Measurements from ENCODE around the gene TOLLIP.
"Not testable (repeated sequence)": the region's sequence is repeated elsewhere in the genome, so short reads cannot be mapped to it uniquely, and the experiment has no call there.

TOLLIP gene

DNA sequence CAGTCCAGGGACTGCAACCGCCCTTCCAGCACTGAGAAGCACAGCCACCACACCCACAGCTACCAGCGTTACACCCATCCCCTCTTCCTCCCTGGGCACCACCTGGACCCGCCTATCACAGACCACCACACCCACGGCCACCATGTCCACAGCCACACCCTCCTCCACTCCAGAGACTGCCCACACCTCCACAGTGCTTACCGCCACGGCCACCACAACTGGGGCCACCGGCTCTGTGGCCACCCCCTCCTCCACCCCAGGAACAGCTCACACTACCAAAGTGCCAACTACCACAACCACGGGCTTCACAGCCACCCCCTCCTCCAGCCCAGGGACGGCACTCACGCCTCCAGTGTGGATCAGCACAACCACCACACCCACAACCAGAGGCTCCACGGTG lies 66.7 kb downstream of the TOLLIP start:
- not testable (repeated sequence) for DNase-seq

DNA sequence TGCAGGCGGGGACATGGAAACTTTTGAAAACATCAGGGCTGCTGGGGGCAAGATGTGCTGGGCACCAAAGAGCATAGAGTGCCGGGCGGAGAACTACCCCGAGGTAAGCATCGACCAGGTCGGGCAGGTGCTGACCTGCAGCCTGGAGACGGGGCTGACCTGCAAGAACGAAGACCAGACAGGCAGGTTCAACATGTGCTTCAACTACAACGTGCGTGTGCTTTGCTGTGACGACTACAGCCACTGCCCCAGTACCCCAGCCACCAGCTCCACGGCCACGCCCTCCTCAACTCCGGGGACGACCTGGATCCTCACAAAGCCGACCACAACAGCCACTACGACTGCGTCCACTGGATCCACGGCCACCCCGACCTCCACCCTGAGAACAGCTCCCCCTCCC lies 67.1 kb downstream of the TOLLIP start:
- no peak for DNase-seq

DNA sequence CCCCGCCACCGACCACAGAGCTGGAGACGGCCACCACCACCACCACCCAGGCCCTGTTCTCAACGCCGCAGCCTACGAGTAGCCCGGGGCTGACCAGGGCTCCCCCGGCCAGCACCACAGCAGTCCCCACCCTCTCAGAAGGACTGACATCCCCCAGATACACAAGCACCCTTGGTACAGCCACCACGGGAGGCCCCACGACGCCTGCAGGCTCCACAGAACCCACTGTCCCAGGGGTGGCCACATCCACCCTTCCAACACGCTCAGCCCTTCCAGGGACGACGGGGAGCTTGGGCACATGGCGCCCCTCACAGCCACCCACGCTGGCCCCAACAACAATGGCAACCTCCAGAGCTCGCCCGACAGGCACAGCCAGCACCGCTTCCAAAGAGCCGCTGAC lies 67.7 kb downstream of the TOLLIP start:
- no peak for DNase-seq

DNA sequence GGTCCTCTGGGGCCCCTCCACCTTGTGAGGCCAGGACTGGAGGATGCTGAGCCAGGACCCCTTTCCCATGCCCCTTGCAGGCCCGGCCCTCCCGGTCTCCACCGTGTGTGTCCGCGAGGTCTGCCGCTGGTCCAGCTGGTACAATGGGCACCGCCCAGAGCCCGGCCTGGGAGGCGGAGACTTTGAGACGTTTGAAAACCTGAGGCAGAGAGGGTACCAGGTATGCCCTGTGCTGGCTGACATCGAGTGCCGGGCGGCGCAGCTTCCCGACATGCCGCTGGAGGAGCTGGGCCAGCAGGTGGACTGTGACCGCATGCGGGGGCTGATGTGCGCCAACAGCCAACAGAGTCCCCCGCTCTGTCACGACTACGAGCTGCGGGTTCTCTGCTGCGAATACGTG lies 68.7 kb downstream of the TOLLIP start:
- no peak for DNase-seq

DNA sequence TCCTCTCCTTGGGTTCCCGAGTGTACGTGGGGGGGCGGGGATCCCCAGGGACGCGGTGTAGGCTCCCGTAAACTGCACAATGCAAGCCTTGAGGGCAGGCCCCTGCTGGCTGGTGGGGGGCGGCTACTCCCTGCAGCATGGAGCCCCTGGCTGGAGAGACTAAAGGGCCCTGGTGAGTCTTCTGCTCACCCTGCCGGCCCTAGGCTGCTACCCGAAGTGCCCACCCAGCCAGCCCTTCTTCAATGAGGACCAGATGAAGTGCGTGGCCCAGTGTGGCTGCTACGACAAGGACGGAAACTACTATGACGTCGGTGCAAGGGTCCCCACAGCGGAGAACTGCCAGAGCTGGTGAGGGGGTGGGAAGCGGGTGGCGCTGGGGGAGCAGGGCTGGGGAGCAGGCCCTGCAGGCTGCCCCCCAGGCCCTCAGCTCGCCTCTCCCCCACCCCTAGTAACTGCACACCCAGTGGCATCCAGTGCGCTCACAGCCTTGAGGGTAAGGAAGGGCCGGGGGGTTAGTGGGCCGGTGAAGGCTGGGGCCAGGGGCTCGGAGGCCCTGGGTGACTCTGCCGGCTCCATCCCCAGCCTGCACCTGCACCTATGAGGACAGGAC lies 69.7 kb downstream of the TOLLIP start:
- DNase-seq: no peak

DNA sequence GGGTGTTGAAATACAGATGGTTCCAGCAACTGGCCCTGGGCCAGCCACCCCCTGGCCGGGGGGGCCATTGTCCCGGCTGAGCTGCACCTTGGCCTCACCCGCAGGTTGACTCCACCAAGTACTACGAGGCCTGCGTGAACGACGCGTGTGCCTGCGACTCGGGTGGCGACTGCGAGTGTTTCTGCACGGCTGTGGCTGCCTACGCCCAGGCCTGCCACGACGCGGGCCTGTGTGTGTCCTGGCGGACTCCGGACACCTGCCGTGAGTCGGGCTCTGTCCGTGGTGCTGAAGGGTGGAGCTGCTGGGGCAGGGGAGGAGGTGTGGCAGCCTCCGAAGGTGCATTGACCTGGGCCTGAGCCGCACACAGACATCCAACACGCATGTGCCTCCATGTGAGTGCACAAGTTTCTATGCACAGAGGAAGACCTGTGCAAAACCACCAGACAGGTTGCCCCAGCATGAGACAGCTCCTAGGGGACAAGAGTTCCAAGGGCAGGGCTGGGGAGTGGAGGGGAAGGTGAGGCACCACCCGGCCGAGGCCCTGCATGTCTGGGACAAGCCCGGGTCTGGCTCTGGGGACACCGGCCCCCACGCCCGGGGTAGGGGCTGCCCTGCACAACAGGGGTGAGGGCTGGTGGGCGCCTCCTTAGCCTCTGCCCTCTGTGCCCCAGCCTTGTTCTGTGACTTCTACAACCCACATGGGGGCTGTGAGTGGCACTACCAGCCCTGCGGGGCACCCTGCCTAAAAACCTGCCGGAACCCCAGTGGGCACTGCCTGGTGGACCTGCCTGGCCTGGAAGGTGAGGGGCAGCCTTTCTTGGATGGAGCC lies 70.5 kb downstream of the TOLLIP start:
- no peak for DNase-seq

DNA sequence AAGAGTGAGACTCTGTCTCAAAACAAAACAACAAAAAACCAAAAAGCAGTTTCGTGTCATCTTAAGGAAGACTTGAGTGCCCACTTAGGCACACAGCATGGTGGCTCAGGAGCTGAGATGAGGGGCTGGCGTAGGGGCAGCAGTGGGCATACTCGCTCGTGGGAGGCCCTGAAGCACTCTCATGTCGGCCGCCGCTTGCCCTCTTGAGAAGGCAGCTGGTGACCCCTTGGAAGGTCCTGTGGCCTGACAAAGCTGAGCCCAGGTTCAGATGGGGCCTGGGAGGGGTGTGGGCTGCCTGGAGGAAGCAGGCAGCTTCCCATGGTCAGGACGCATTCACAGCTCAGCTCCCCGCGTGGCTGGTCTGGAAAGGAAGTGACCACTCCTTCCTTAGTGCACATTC lies 71.6 kb downstream of the TOLLIP start:
- no peak for DNase-seq

DNA sequence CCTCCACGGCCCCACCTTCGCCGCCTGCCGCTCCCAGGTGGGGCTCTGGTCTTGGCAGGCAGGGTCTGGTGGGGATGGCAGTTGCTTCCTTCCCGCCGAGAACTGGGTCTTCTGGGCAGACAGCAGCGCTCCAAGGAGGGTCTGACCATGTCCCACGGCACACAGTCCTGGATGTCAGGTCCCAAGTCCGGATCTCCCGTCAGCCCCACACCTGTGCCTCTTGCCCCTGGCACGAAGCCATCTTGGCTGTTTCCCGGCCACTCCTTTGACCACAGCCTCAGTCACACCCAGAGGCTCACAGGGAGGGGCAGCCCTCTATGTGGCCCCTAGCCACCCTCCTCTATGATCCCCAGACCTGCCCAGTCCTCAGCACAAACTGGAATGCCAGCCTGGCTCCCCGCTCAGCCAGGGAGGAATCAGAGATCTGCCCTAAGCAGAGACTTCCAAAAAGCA lies 72.3 kb downstream of the TOLLIP start:
- no peak for DNase-seq

DNA sequence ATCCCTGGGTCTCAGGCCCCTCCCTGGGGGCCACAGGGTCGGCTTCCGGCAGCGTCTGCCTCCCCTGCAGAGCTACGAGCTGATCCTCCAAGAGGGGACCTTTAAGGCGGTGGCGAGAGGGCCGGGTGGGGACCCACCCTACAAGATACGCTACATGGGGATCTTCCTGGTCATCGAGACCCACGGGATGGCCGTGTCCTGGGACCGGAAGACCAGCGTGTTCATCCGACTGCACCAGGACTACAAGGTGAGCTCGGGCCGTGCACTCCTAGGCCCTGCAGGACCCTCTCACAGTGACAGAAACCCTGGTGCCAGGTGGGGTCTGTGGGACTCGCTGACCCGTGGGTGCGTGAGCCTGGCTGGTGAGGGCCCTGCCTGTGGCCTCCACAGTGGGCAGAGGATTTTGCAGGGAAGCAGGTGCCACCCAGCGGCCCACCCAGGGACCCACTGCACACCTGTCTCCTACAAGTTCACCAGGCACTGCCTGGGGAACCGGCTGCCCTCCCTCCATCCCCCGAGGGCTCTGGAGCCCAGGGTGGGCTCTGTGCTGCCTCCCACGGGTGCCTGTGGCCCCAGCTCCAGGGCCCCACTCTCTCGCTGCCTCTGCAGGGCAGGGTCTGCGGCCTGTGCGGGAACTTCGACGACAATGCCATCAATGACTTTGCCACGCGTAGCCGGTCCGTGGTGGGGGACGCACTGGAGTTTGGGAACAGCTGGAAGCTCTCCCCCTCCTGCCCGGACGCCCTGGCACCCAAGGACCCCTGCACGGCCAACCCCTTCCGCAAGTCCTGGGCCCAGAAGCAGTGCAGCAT lies 72.9 kb downstream of the TOLLIP start:
- DNase-seq: no peak

DNA sequence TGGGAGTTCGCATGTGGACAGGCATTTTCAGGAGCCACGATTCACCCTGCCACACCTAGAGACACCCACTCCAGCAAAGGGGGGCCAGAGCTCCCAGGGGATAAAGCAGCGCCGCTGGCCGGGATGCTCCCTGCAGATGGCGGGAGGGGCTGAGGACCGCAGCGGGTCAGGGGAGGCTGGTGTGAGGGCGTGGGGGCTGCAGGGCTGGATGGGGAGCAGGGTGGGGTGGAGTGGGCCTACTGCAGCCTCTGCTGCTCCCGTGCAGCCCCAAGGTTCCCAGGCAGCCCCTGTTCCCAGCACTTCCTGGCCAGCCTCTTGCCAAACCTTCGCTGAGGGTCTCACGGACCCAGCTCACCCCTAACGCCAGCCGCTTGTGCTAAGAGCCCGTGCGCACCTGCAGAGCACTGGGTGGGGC lies 73.5 kb downstream of the TOLLIP start:
- no peak for DNase-seq

DNA sequence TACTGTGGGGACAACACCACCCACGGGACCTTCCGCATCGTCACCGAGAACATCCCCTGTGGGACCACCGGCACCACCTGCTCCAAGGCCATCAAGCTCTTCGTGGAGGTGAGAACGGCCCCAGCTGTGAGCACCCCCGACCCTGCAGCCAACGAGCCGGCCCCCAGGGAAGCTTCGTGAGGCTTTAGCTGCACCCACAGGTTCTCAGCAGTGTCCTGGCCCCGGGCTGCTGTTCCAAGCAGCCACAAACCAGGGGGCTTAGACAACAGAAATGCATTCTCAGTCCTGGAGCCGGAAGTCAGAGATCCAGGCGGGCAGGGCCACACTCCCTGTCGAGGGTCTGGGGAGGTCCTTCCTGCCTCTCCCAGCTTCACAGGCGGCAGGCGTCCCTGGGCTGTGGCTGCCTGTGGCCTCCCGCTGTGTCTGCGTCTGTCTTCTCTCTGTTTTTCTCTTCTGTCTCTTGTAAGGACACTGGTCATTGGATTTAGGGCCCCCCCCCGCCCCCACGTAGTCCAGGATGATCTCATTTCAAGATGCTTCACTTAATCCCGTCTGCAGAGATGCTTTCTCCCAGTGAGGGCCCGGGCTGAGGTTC lies 74.0 kb downstream of the TOLLIP start:
- no peak for DNase-seq

DNA sequence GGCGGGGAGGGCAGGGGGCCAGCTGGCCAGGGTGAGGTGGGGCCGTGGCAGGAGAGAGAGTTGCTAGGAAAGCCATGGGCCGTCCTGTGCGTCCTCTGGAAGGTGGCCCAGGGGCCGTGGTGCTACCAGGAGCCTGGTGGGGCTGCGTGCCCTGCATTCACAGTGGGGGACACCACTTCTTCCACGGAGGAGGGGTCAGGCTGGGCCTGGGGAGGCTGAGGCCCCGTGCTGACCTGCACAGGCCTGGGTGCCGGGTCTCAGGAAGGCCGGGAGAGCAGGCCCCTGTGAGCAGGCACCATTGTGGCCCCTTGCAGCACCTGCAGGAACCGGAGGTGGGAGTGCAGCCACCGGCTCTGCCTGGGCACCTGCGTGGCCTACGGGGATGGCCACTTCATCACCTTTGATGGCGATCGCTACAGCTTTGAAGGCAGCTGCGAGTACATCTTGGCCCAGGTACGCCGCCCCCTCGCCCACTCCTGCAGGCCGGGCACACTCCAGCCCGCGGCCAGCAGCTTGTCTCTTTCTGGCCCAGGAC lies 74.6 kb downstream of the TOLLIP start:
- DNase-seq: no peak

DNA sequence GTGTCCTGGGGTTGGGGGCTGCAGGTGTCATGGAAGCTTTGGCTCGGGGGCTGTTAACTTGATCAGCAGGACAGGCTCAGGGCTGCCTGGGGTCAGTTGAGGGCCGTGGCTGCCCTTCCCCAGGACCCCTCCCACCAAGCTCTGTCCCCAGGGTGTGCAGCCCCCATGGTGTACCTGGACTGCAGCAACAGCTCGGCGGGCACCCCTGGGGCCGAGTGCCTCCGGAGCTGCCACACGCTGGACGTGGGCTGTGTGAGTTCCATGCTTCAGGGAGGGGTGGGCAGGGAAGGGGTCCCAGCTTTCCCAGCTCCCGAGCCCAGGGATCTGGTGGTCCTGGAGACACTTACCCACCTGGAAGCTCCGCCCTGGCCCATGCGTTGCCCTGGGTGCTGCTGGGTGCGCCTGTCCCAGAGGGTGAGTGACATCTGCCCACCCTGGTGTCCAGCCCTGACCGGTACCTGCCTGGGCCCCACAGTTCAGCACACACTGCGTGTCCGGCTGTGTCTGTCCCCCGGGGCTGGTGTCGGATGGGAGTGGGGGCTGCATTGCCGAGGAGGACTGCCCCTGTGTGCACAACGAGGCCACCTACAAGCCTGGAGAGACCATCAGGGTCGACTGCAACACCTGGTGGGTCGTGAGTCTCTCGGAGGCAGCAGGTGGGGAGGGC lies 75.2 kb downstream of the TOLLIP start:
- no peak for DNase-seq

DNA sequence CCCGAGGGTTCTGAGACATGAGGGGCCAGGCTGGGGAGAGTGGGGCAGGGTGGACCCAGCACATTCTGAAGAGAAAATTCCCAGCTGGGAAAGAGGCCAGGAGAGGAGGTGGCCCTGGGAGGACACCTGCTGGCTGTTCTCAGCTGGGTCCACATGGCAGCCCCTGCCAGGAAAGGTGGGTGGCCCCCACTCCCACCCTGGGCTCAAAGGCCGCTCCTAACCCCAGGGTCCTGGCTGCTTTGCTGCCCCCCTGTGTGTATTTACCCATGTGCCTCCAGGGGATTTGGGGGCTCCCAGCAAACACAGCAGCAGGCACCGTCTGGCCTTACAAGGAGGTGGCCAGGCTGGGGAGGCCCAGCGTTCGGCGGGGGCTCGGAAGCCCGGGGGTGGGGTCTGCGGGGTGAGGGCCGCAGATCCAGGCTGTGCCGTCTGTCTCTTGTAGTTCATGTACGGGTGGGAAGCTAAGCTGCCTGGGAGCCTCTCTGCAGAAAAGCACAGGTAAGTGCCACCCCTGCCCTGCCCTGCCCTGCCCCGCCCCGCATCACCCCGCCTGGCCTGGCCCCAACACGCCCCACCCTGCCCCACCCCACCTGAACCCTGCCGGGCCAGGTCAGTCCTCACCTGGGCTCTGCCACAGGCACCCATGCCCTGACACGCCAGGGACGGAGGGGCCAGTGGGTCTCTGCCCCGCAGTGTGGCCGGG lies 75.9 kb downstream of the TOLLIP start:
- DNase-seq: no peak

DNA sequence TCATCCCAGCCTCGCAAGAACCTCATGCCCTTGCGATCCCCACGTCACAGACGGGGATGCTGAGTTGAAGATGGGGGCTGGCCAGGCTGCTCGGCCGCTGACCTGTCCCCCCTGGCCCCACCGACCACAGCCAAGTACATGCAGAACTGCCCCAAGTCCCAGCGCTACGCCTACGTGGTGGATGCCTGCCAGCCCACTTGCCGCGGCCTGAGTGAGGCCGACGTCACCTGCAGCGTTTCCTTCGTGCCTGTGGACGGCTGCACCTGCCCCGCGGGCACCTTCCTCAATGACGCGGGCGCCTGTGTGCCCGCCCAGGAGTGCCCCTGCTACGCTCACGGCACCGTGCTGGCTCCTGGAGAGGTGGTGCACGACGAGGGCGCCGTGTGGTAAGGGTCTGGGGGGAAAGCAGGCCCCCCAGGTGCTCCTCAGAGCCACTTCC lies 76.5 kb downstream of the TOLLIP start:
- no peak for DNase-seq

DNA sequence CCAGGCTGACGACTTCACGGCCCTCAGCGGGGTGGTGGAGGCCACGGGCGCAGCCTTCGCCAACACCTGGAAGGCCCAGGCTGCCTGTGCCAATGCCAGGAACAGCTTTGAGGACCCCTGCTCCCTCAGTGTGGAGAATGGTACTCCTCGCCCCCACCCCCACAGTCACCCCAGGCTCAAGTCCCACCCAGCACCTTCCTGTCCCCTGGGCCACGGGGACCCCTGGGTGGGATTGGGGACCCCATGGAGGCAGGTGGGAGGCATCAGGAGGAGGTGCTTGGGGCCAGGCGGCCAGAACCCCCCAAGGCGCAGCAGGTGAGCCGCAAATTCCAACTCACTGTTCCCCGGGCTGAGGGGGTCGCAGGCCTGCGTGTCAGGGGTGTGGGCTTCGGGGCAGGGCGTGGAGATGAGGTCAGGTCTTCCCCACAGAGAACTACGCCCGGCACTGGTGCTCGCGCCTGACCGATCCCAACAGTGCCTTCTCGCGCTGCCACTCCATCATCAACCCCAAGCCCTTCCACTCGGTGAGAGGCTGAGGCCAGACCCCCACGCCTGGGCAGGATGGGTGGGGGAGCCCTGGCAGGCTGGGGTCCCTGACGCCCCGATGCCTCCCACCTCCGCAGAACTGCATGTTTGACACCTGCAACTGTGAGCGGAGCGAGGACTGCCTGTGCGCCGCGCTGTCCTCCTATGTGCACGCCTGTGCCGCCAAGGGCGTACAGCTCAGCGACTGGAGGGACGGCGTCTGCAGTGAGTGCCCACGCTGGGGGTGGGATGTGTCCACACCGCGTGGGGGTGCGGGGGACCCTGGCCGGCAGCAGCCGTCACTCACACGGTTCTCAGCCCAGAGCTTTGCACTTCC lies 77.2 kb downstream of the TOLLIP start:
- DNase-seq: no peak

DNA sequence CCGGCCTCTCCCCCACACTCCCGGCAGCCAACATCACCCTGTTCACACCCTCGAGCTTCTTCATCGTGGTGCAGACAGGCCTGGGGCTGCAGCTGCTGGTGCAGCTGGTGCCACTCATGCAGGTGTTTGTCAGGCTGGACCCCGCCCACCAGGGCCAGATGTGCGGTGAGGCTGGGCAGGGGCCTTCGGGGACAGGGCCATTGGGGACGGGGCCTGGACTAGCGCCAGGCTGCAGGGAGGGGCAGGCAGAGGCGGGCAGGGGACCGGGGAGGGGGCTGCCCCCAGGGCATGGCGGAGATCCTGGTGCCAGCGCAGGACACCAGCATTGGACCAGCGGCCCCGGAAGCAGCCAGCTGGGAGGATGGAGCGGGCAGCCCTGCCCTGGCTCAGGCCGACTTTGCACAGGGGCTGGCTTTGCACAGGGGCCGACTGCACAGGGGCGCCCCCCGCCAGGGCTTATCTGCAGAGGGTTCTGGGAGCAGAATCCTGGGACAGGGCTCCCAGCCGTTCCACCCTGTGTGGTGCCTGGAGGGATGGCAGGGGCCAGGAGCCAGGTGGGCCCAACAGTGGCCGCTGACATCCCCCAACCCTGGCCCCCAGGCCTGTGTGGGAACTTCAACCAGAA lies 77.9 kb downstream of the TOLLIP start:
- no peak for DNase-seq

DNA sequence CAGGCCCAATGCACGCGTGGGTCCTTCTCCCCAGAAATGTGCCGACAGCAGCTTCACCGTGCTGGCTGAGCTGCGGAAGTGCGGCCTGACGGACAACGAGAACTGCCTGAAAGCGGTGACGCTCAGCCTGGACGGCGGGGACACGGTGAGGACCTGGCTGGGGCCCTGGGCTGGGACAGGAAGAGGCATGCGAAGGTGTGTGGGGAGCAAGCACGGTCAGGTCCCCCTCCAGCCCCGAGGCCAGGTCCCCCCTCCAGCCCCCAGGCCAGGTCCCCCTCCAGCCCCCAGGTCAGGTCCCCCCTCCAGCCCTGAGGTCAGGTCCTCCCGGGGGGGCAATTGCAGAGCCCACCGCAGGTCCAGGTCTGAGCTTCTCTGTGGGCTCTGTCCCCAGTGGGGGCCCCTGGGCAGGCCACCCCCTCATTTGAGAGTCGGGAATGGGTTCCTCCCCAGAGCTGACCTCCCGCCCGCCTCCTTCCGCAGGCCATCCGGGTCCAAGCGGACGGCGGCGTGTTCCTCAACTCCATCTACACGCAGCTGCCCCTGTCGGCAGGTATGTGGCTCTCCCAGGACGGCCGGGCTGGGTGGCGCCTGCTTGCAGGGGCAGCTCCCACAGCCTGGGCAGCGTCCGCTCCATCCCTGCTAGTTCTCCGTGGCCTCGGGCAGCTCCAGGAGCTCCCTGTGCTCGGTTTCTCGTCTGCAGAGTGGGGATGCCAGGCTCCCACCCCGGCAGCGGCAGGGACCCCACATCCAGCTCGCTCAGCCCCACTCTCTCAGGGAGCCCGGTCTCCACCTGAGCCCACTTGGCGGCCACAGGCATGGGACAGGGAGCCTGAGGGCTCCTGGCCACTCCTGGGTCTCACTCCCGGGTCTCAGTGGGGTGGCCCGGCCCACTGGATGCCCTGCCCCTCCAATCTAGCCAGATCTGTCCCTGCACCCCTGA lies 78.7 kb downstream of the TOLLIP start:
- no peak for DNase-seq

DNA sequence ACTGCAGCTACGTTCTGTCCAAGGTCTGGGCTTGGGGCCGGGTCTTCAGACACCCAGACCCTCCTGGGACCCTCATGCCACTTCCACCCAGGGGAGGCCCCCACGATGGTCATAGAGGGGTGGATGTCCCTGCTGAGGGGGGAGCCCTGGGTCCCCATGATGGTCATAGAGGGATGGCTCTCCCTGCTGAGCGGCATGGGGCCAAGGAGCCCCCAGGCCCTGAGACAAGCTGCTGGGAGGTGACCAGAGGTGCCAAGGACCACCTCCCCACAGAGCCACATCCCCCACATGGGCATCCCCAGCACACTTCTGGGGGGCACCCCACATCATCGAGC lies 79.3 kb downstream of the TOLLIP start:
- DNase-seq: no peak

All from activated CD4-positive, CD25-positive, alpha-beta regulatory T cell (primary cell).